SK-N-SH (cell line): ENCODE measurements around the gene MED29. TPM values are rescaled to one million over a fixed set of nuclear protein-coding genes. Genes with fewer than 3 reads are reported as not detected.

Experiments
- CTCF ChIA-PET: fragments of 300-600, 350-600 bp; formaldehyde crosslinking; extraction: SDS; loops from one replicate; lab custom pipeline; 2021; lab: Yijun Ruan, JAX
- POLR2A ChIA-PET: fragments of 350-600 bp; sonication (Branson Sonifier 250); formaldehyde crosslinking; extraction: SDS; loops from one replicate; lab custom pipeline; 2020; ENCODE audit warnings: antibody characterized with exemption, inconsistent platforms; lab: Yijun Ruan, JAX
- DNase-seq: peaks from one replicate; pipeline ENCODE4 v3.0.0; 2012
- H2AFZ ChIP-seq: fragments of 200-600 bp; sonication (generic); 2 replicates; pipeline ENCODE4 v1.8.1; 2016; ENCODE audit warnings: antibody characterized with exemption, mild to moderate bottlenecking, low read depth
- H3F3A ChIP-seq: fragments of 200-600 bp; sonication (generic); replicated peaks from 2 replicates; pipeline ENCODE3; 2016; ENCODE audit warnings: antibody characterized with exemption, mild to moderate bottlenecking; ENCODE audit not compliant: insufficient read depth
- H3K27ac ChIP-seq, 2 experiments: fragments of 200-500 bp in 1 of 2; fragments of 200-600 bp in 1 of 2; sonication (Bioruptor generic) in 1 of 2; sonication (generic), shearing (Covaris generic) in 1 of 2; 2 replicates each; pipeline versions ENCODE4 v1.5.1 to v1.6.1; 2014 to 2016; ENCODE audit warnings: low read depth in 2 of 2, inconsistent platforms in 1 of 2, low read length in 1 of 2, mild to moderate bottlenecking in 1 of 2, mixed read lengths in 1 of 2
- H3K27me3 ChIP-seq: fragments of 200-600 bp; sonication (generic), shearing (Covaris generic); 2 replicates; pipeline ENCODE4 v1.6.1; 2016; ENCODE audit warnings: mixed run types; ENCODE audit not compliant: insufficient read depth
- H3K36me3 ChIP-seq, 2 experiments: fragments of 200-500 bp in 1 of 2; fragments of 200-600 bp in 1 of 2; sonication (Bioruptor generic) in 1 of 2; sonication (generic) in 1 of 2; replicated peaks in 1 of 2; 2 replicates each; pipeline versions ENCODE3 to v1.5.1; 2014 to 2016; ENCODE audit warnings: low read length in 1 of 2, mild to moderate bottlenecking in 1 of 2; ENCODE audit not compliant: insufficient read depth in 2 of 2, control insufficient read depth in 1 of 2
- H3K4me1 ChIP-seq, 2 experiments: fragments of 200-500 bp in 1 of 2; fragments of 200-600 bp in 1 of 2; sonication (Bioruptor generic) in 1 of 2; sonication (generic), shearing (Covaris generic) in 1 of 2; 2 replicates each; pipeline versions ENCODE4 v1.5.1 to v1.6.1; 2014 to 2016; ENCODE audit warnings: low read depth in 1 of 2, low read length in 1 of 2, mixed run types in 1 of 2; ENCODE audit not compliant: insufficient read depth in 2 of 2, control insufficient read depth in 1 of 2
- H3K4me2 ChIP-seq: fragments of 200-600 bp; sonication (generic), shearing (Covaris generic); 2 replicates; pipeline ENCODE4 v1.6.1; 2017; ENCODE audit warnings: mixed run types
- H3K4me3 ChIP-seq, 2 experiments: fragments of 200-500 bp in 1 of 2; fragments of 200-600 bp in 1 of 2; sonication (Bioruptor generic) in 1 of 2; sonication (generic), shearing (Covaris generic) in 1 of 2; 2 replicates each; pipeline versions ENCODE4 v1.5.1 to v1.8.1; 2014 to 2016; ENCODE audit warnings: low read depth in 2 of 2, inconsistent platforms in 1 of 2, low read length in 1 of 2, mild to moderate bottlenecking in 1 of 2, mixed read lengths in 1 of 2, moderate library complexity in 1 of 2
- H3K79me2 ChIP-seq: fragments of 200-600 bp; sonication (generic); 2 replicates; pipeline ENCODE4 v1.8.1; 2017; ENCODE audit warnings: mild to moderate bottlenecking; ENCODE audit not compliant: insufficient read depth
- H3K9ac ChIP-seq: fragments of 200-600 bp; sonication (generic); 2 replicates; pipeline ENCODE4 v1.6.1; 2017; ENCODE audit warnings: mixed run types
- H3K9me2 ChIP-seq: fragments of 200-600 bp; sonication (generic); 2 replicates; pipeline ENCODE4 v1.6.1; 2017; ENCODE audit warnings: mixed run types
- H3K9me3 ChIP-seq: fragments of 200-600 bp; sonication (generic); 2 replicates; pipeline ENCODE4 v1.6.1; 2017; ENCODE audit warnings: mixed run types, mild to moderate bottlenecking, moderate library complexity
- H4K20me1 ChIP-seq: fragments of 200-600 bp; sonication (generic); 2 replicates; pipeline ENCODE4 v1.6.1; 2017; ENCODE audit warnings: mild to moderate bottlenecking, mixed run types; ENCODE audit not compliant: insufficient read depth
- CHD2 ChIP-seq: fragments of 150-350 bp; IDR thresholded peaks from 2 replicates; pipeline ENCODE4 v1.6.1; 2018; ENCODE audit warnings: low read length; ENCODE audit not compliant: partially characterized antibody
- CTCF ChIP-seq: fragments of 200-600 bp; sonication (generic); IDR thresholded peaks from 2 replicates; pipeline ENCODE4 v1.6.1; 2017; ENCODE audit warnings: antibody characterized with exemption, mild to moderate bottlenecking, moderate library complexity
- ELF1 ChIP-seq: IDR thresholded peaks from 2 replicates; pipeline ENCODE4 v1.4.0; 2012
- FOXJ3 ChIP-seq: sonication (generic); formaldehyde crosslinking; IDR thresholded peaks from 2 replicates; pipeline ENCODE4 v1.5.1; 2020; ENCODE audit warnings: mild to moderate bottlenecking, missing genetic modification reagents
- FOXM1 ChIP-seq: IDR thresholded peaks from 2 replicates; pipeline ENCODE4 v1.4.0; 2012; ENCODE audit warnings: low read depth, mild to moderate bottlenecking
- GATA2 ChIP-seq: sonication (generic); formaldehyde crosslinking; IDR thresholded peaks from 2 replicates; pipeline ENCODE4 v1.5.0; 2020; ENCODE audit warnings: mild to moderate bottlenecking, missing genetic modification reagents
- IRF3 ChIP-seq: fragments of 150-350 bp; IDR thresholded peaks from 2 replicates; pipeline ENCODE4 v1.6.1; 2016; ENCODE audit warnings: mild to moderate bottlenecking, low read depth, low read length
- JUND ChIP-seq: IDR thresholded peaks from 2 replicates; pipeline ENCODE4 v1.4.0; 2012
- MAX ChIP-seq: IDR thresholded peaks from 2 replicates; pipeline ENCODE4 v1.4.0; 2012; ENCODE audit warnings: low read depth
- MEF2A ChIP-seq: IDR thresholded peaks from 2 replicates; pipeline ENCODE4 v1.4.0; 2012; ENCODE audit warnings: low read depth, borderline replicate concordance
- NFIC ChIP-seq: IDR thresholded peaks from 2 replicates; pipeline ENCODE4 v1.4.0; 2012; ENCODE audit warnings: borderline replicate concordance
- POLR2AphosphoS5 ChIP-seq: IDR thresholded peaks from 2 replicates; pipeline ENCODE4 v1.6.1; 2012; ENCODE audit warnings: low read depth, low read length
- RAD21 ChIP-seq: IDR thresholded peaks from 2 replicates; pipeline ENCODE4 v1.6.1; 2012; ENCODE audit warnings: mild to moderate bottlenecking, low read length
- REST ChIP-seq: IDR thresholded peaks from 2 replicates; pipeline ENCODE4 v1.6.1; 2012; ENCODE audit warnings: mild to moderate bottlenecking, low read depth, low read length, moderate library complexity
- RXRA ChIP-seq: IDR thresholded peaks from 2 replicates; pipeline ENCODE4 v1.4.0; 2012; ENCODE audit warnings: low read depth, mild to moderate bottlenecking, borderline replicate concordance
- SIN3A ChIP-seq: IDR thresholded peaks from 2 replicates; pipeline ENCODE4 v1.6.1; 2012; ENCODE audit warnings: low read depth, mild to moderate bottlenecking, low read length, moderate library complexity, borderline replicate concordance
- SMC3 ChIP-seq: IDR thresholded peaks from 2 replicates; pipeline ENCODE4 v1.6.1; 2012; ENCODE audit warnings: low read depth, low read length, improper control_type of control experiment
- USF1 ChIP-seq: IDR thresholded peaks from 2 replicates; pipeline ENCODE4 v1.4.0; 2012; ENCODE audit warnings: low read depth, borderline replicate concordance
- USF2 ChIP-seq: fragments of 150-350 bp; IDR thresholded peaks from 2 replicates; pipeline ENCODE4 v1.6.1; 2017; ENCODE audit warnings: antibody characterized with exemption, low read length, low read depth, borderline replicate concordance
- YY1 ChIP-seq: IDR thresholded peaks from 2 replicates; pipeline ENCODE4 v1.4.0; 2012; ENCODE audit warnings: low read depth, mild to moderate bottlenecking
- ZBTB33 ChIP-seq: IDR thresholded peaks from 2 replicates; pipeline ENCODE4 v1.4.0; 2012; ENCODE audit warnings: low read depth, borderline replicate concordance
- WGBS: methylation state at CpG from one replicate; pipeline ENCODE4 v1.1.6; 2017; ENCODE audit warnings: low lambda C conversion rate; 5-methylcytosine and 5-hydroxymethylcytosine counted together
- polyA plus RNA-seq, 3 experiments: library from polyadenylated mRNA; depleted of rRNA; stranded (reverse); fragments of >200 nt; gene quantifications; 2 replicates each; pipeline ENCODE4 v1.2.3, GENCODE V29; 2012

Gene MED29
- polyA plus RNA-seq, 1 of the 3 experiments (the other 2 are of a cell fraction), result 32.0 TPM

GRCh38 chr19:39428283-39429112 lies 37.3 kb downstream of the MED29 start:
- no peak overlapping the region for H2AFZ ChIP-seq
- ChIA-PET POLR2A (interaction anchor here (0.7 to 1.0 kb wide), 2 partner anchors 13 to 14 kb away, joined by 3 to 4 read pairs; no protein-coding TSS in a partner anchor), CTCF (interaction anchor here (0.9 to 3.1 kb wide), 3 partner anchors 16 to 104 kb away, joined by 3 to 12 read pairs (median 3); partner anchors contain the start of genes EID2B and PLEKHG2)
- no peak for DNase-seq
- no peak overlapping the region for H3K4me3 ChIP-seq
- H3K9me2 ChIP-seq, result no peaks in the 10 kb centered on the region
- 24% methylated on average over 17 of the region's 23 CpGs for WGBS
- H3K27ac ChIP-seq, result peak overlapping the region; percentile 54 to 92; a peak in 3 of 4 replicates
- no peaks in the 10 kb centered on the region for H3K27me3 ChIP-seq
- peak overlapping the region; percentile 44 for H3K4me2 ChIP-seq
- H3K9ac ChIP-seq, result peak overlapping the region; percentile 35
- no peaks in the 10 kb centered on the region for H3K9me3 ChIP-seq
- H3K79me2 ChIP-seq, result peaks cover 2% of the 10 kb centered on the region; the same call in 1 of the 2 replicates
- peaks cover 16 to 17% of the 10 kb centered on the region in 2 experiments for H3K36me3 ChIP-seq
- no peaks in the 10 kb centered on the region for H4K20me1 ChIP-seq
- peaks cover 59% of the 10 kb centered on the region for H3F3A ChIP-seq
- H3K4me1 ChIP-seq, result peaks cover 8 to 21% of the 10 kb centered on the region in 2 experiments; a peak in 3 of 4 replicates
- no peak for TF ChIP-seq USF2
- no peak for TF ChIP-seq GATA2 (CRISPR knock-in tag)
- no peak for TF ChIP-seq ELF1
- TF ChIP-seq CHD2, result no peak
- TF ChIP-seq JUND, result no peak
- no peak for TF ChIP-seq USF1
- TF ChIP-seq FOXM1, result peak; percentile 51; the same call in 1 of the 2 replicates
- peak; percentile 36; the same call in 1 of the 2 replicates for TF ChIP-seq POLR2AphosphoS5
- TF ChIP-seq ZBTB33, result no peak
- TF ChIP-seq RXRA, result peak; percentile 19; the same call in 1 of the 2 replicates
- no peak for TF ChIP-seq MEF2A
- TF ChIP-seq NFIC, result no peak
- TF ChIP-seq FOXJ3 (CRISPR knock-in tag), result no peak
- no peak for TF ChIP-seq SIN3A
- TF ChIP-seq MAX, result no peak
- TF ChIP-seq SMC3, result no peak
- no peak for TF ChIP-seq IRF3
- TF ChIP-seq CTCF, result no peak
- TF ChIP-seq YY1, result no peak
- TF ChIP-seq RAD21, result no peak
- peak; percentile 63; the same call in 1 of the 2 replicates for TF ChIP-seq REST
